ENCODE data around the gene C15orf39.
"Not testable (repeated sequence)": the region's sequence is repeated elsewhere in the genome, so short reads cannot be mapped to it uniquely, and the experiment has no call there.

Gene C15orf39

DNA sequence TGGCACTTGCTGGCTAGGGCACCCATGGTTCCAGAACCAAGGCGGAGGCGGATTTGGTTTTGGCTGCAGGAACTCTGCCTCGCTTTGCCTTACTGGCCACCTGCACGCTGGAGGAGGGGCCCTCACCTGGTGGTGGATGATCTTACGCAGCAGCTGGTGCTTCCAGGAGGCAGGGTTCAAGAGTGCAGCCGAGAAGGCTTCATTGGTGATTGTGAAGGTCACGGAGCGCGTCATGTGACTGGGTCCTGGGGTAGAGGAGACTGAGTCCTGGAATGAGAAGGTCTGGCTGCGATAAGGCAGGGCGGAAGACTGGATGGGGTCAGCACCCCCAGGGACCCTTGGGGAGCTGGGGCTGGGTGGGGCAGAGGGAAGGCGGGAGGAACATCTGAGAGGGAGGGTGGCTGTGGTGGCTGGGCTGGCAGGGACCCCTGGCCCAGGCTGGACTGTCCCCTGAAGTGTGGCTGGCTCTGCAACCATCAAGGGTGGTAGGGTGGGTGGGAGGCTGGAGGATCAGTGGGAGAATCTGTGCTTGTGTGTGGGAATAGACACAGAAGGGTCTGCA lies 30.7 kb downstream of the C15orf39 start:
- no peak for DNase-seq

DNA sequence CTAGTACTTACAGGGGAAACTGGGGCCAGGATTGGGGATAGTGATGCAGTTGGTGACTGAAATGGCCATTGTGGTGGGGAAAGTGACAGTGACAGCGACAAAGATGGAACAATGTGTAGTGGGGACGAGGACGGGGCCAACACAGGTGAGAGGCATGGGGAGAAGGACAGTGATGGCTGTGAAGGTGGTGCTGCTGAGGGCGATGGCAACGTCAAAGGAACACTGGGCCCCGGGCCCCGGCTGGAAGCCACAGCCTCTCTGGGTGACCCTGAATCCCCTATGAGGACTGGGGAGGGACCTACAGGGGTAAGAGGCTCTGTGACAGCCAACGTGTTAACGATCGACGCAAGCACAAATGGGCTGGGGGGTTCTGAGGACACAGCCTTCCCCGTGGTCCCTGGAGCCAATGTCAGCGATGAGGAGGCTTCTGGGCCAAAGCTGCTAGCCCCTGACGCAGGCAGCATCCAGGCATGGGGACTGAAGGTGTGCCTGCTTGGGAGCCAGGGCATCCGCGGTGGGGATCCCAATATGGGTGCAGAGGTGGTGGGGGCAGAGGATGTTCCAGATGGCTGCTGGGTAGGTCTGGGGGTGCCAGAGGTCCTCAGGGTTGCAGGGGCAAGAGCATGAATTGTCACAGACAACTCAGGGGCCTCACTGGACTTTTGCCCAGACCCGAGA lies 31.3 kb downstream of the C15orf39 start:
- no peak for DNase-seq

DNA sequence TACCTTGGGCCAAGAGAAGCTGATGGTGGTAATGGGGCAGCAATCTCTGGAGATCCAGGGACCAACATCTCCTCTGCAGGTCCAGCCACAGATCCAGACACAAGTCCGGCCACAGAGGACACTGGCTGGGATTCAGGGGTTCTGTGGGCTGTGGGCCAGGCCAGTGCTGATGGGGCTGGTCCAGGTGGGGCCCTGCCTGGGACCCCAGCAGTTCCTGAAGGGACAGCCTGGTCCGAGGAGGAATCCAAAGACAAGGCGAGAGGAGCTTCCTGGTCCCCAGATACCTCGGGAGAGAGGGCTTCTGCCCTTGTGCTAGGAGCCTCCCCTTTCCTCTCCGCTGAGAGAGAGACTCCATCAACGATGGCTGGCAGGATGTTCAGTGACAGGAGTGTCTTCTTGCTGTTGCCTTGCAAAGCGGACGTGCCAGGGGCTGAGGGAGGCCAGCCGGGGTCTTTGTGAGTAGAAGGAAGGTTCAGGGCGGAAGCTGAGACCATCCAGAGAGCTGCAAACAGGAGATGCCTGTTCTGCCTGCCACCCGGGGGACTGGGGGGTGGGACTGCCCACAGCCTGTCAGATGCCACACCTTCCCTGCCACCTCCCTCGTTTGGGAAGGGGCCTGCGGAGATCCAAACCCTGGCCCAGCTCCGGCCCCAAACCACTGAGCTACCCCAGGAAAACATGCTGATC lies 32.0 kb downstream of the C15orf39 start:
- DNase-seq = no peak

DNA sequence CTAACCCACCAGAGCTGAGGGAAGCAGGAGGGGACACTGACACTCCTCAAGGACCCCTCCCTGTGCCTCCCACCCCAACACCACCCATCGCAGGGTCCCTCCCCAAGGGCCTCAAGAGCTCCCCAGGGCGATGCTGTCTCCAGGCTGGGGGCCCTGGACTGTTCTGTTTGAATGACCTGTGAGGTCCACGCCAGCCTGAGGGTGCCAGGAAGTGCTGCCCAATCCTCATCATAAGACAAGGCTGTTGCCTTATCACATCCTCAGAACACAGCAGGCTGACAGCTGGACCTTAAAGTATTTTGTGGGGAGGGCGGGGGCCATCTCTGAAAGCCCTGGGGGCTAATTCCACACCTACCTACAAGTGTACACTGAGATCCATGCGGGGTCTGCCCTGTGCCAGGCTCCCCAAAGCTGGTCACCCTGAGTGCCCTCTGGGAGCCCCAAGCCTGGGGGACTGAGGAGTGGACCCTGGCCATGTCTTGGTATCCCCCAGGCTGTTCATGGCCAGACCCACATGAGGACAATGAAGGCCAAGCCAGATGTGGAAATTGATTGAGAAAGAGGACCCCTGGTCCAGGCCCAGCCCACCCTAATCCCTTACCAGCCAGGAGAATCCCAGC lies 32.6 kb downstream of the C15orf39 start:
- DNase-seq = no peak

DNA sequence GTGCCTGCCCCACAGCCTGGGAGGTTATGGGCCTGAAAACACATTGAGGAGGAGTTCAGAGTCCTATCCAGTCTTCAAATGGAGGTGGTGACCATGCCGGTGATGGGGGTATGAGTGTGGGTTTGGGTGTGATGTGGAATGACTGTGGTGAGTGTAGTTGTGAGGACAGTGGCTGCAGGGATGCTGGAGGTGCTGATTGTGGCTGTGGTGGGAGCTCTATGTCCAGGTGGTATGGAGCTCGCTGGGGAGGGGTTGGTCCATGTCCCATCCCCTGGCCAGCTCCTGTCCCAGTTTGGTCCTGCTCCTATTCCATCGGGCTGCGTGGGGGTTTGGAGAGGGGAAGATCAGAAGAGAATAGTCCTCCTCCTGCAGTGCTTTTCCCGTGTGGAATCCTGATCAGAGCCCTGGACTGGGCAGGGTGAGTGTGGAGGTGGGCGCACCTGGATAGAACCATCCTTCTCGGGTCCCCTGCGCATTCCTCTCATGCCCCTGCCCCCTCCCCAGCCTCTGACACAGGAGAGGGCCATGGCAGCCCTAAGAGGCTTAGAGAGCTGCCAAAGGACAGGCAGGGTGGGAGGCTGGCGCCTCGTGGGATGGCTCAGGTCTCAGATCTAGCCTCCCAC lies 33.5 kb downstream of the C15orf39 start:
- no peak for DNase-seq

DNA sequence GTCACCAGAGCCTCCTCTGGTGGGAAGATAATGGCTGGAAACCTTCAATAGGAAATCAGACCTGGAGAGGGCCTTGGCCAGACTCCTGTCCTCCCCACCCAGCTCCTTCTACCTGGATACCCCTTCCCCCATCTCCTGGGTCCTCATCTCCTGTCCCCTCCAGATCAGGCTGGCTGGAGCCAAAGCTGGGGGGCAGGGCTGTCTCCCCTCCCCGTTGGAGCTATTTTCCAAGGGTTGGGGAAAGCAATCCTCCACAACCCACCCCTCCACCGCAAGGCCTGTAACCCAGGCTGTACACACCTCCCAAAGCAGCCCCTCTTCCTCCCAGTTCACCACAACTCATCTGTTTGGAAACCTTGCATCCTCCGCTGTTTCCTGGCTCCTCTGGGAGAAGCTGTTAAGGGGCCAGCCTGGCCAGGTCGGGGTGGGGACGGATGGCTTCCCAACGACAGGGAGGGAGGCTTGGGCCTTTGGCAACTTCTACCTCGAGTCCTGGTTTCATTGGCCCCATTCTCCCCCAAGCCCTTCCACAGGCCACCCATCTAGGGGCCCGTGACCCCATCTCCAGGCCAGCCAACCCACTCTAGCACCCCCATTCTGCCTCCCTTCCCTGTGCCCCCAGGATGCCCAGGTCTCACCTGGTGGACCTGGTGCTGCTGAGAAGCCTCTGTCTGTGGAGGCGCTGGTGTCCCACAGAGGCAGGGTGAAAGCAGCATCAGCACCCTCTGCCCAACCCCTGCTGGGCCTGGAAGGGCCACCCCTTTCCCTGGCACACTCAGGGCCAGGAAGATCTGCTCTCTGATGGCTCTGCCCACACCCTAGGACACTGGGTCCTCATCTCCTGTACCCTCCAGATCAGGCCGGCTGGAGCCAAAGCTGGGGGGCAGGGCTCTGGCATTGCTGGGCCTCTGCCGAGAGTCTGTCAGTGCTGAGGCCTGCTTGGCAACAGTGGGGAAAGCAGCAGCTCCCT lies 34.4 kb downstream of the C15orf39 start:
- no peak for DNase-seq

DNA sequence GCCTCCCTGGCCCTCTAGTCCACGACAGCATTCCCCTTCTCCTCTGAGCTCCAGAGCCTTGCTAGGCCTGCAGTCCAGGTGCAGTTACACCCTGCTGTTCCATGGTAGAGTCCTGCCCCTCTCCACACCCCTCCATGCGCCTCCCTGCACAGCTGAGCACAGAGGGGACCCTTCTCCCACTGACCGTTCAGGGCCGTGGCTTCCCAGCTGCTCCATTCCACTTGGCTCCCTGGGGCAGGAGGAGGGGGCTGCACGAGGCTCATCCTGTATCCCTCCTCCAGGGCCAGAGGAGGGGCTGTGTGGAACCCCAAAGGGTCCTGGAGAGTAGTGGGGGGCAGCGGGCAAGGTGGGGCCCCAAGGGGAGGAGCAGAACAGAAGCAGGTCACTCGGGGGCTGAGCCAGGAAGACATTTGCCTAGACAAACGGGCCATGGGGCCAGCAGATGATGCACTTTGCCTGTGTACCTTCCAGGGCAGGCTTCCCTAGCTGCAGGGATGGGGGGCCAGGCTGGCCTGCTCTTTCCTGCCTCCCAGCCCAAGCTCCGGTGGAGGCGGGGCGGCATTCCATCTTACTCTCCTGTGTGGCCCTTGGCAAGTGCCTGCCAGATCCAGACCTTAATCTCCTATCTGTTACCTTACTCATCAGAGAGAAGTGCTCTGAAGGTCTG lies 35.8 kb downstream of the C15orf39 start:
- no peak for DNase-seq

DNA sequence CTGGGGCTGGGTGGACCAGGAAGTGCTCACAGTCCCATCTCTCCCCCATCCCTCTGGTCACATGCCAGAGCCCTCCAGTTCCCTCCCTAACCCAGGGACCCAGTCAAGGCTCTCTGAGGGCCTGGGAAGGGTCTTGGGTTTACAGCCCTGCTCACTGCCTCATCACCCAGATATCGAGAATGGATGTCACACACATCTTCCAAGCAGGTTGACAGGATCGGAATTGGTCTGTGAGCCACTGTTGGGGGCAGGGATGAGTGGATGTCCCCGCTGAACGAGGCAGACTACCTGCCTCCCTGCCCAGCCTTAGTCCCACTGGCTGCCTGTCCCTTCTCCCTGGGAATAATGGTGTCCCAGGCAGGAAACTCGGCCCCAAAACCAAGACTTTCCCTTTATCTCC lies 36.5 kb downstream of the C15orf39 start:
- DNase-seq = no peak

DNA sequence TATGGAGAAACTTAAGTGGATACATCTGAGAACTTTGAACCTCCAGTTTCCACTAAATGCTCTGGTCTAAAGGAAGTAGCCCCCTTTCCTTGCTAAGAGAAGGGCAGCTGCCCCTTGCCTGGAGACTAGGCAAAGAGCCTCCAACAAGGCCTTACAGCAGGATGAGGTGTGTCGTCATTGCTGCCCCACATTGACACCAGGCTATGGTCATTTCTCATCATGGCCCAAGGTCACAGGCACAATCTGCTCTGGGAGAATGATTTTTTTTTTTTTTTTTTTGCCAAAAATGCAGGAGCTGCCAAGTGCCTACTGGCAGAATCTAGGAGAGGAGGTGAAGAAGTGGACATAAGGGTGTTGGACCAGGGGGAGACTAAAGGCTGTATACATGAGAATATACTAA lies 44.1 kb downstream of the C15orf39 start:
- not testable (repeated sequence) for DNase-seq

DNA sequence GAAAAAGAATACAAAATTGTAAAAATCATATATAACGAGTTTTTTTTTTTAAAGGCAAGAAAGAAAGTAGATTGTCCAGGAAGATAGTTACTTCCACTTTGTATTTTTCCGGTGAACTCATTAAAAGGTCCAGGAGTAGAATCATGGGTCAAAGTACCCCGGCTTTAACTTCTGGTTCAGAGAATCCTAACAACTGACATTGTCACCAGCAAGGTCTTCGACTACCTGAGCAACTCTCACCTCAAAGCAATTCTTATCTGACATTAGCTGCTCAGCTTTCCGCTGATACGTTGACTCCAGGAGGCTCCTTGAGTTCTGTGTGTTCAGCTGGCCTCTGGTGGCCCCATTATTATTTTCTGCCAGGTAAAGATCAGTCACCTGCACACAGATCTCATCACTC lies 47.3 kb downstream of the C15orf39 start:
- DNase-seq = not testable (repeated sequence)

DNA sequence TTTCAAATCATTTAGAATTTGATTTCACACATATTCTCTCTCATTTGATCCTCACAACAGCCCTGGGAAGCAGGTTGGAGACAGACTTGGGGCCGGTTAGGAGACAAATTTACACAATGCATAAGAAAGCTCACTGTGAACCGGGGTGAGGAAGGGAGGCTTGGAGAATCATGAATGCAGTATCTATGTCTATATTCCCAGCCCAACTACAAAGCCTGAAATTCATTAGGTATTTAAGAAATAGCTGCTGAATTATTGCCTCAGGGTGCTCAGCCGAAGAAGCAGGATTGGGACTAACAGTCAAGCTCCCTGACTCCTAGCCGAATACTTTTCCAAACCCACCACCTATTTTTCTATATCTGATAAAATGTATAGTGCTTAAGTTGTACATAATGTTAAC lies 48.0 kb downstream of the C15orf39 start:
- DNase-seq = no peak

DNA sequence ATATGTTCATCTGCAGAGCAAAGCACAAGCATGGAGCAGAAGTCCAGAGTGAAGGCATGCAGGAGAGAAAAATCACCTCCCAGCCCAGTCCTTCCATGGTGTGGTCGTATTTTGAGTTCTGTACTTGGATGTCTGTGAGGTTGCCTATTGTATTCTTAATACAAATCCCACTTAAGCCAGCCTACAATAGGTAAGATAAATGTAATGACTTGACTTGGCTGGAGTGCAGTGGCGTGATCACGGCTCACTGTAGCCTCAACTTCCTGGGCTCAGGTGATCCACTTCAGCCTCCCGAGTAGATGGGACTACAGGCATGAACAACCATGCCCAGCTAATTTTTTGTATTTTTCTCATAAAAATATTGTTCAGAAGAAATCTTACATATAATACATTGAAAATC lies 49.7 kb downstream of the C15orf39 start:
- not testable (repeated sequence) for DNase-seq

DNA sequence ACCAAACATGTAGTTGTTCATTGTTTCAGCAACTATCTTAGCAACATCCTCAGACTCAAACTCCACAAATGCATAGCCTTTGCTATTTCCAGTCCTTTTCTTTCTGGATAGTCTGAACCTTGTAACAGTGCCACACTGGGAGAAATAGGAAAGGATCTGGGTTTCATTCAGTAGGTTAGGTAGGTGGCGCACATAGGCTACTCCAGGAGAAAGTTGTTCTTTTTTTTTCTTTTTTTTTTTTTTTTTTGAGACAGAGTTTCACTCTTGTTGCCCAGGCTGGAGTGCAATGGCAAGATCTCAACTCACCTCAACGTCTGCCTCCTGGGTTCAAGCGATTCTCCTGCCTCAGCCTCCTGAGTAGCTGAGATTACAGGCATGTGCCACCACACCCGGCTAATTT lies 50.6 kb downstream of the C15orf39 start:
- not testable (repeated sequence) for DNase-seq

DNA sequence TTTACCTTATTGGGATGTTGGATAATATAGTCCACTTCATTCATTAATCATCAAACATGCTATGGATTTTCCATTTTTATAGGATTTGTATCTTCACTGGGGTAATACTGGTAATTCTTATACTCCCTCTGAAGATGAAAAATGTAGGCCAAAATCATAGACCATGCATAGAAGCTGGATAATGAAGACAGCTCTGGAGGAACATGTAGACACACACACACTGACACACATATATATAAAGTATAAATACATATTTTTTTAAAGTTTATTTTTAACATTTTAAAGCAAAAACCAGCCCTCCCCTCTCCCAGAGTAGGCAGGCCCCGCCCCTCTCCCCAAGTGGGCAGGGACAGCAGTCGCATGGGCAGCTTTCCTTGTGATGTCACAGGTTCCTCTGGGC lies 56.4 kb downstream of the C15orf39 start, which contains the start of gene GOLGA6C:
Gene GOLGA6C, plus strand, starts transcription at position 301 of the 400 bp plus-strand sequence. CDS start 265 bp downstream, outside the sequence.
- DNase-seq = not testable (repeated sequence)

DNA sequence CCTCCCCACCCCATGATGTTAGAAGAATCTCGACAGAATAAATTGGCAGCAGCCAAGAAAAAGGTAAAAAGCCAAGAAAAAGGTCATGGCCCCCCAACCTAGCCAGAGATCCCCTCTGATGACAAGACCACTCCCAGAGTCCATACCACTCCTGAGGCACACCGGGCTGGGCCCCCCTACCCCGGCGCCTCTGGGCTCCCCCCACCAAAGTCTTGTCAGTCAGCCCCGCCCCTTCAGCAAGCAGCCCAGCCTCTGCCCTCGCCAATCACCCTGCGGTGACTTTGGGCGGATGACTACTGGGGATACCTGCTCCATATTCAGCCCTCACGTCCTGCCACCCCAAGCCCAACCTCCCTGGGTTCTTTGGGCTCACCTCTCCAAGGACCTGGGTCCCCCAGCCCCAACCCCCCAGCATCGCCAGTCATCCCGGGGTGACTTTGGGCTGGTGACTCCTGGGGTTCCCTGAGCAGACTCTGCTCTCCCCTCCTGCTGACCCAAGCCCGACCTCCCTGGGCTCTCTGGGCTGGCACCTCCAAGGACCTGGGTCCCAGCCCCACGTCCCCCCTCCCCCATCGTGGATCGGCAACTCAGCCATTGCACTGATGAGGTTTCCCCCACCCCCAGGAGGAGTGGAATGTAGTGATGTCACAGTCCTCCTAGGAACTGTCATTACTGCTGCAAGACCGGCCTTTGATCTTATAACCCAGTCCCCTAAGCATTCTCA lies 57.1 kb downstream of the C15orf39 start:
- DNase-seq = not testable (repeated sequence)

DNA sequence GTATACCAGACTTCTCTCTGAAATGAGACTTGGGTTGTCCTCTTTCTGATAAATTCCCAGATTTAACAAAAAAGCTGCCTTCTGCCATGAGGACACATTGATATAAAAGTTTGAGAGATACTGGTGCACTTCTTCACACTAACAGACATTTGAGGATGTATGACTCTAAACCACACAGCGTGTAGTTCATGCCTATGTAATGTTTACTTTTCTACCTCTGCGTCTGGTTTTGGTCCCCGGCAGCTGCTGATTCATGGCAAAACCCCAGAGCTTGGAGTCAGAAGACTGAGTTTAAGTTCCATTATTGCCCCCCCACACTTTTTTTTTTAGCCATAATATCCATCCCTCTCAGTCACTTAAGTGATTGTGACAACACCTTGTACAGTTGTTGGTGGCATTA lies 58.2 kb downstream of the C15orf39 start:
- not testable (repeated sequence) for DNase-seq

All from fibroblast of skin of back (primary cell).